Measurements from ENCODE around the gene SGSM1. TPM values are rescaled to one million over a fixed set of nuclear protein-coding genes. Genes with fewer than 3 reads are reported as not detected.

SGSM1 gene
- total and polyA plus RNA-seq, 2 donors from 2014 or later = 3.6 to 4.7 TPM

DNA sequence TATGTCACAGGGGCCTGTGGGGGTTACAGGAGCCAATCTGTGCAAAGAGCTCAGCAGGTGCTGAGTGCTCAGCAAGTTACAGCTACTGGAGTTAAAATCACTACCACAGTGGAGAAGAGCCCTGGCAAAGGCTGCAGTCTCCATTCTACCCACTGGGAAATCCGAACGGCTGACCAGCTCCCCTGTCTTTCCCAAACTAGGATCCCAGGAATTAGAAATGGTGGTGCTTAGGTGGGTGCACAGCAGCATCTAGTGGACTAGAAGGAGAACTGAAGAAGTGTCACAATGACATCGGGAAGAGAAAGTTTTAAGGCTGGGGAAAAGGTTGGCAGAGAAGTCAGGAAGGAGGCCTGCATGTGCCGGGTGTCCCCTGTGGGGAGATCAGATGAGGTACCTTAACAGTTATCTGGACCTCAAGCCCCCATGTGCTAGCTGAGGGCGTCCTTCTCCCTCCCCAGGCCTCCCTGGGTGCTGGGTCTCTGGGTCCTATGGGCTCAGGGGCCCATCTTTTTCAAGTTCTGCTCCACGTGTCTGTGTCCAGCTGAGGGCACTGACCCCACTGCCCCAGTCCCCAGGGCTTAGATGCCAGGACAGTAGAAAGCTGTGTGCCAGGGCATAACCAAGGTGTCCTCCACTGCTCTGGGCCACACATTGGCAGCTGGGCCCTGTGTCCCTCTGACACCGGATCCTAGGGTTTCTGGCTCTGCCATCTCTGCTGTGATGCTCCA lies 33.4 kb upstream of the SGSM1 start:
- no peak overlapping the region for H3K27ac ChIP-seq (ENCODE audit: low read depth in 2 of 2, low read length in 2 of 2)
- H3K27me3 ChIP-seq (ENCODE audit: control insufficient read depth, insufficient read depth, low read length) = no peaks in the 10 kb centered on the region
- FAIRE-seq (no peak), DNase-seq (peak in 4 of 5 donors; percentile 45 to 69 (median 50))
- H3K36me3 ChIP-seq (ENCODE audit: control insufficient read depth in 2 of 3, insufficient read depth in 3 of 3, low read length in 3 of 3) = no peaks in the 10 kb centered on the region
- no peaks in the 10 kb centered on the region for H3K4me1 ChIP-seq (ENCODE audit: control insufficient read depth in 2 of 3, insufficient read depth in 2 of 3, low read depth in 1 of 3, low read length in 3 of 3)
- H3K4me3 ChIP-seq (ENCODE audit: low read length in 3 of 3) = no peak overlapping the region
- TF ChIP-seq, protein P1, sequence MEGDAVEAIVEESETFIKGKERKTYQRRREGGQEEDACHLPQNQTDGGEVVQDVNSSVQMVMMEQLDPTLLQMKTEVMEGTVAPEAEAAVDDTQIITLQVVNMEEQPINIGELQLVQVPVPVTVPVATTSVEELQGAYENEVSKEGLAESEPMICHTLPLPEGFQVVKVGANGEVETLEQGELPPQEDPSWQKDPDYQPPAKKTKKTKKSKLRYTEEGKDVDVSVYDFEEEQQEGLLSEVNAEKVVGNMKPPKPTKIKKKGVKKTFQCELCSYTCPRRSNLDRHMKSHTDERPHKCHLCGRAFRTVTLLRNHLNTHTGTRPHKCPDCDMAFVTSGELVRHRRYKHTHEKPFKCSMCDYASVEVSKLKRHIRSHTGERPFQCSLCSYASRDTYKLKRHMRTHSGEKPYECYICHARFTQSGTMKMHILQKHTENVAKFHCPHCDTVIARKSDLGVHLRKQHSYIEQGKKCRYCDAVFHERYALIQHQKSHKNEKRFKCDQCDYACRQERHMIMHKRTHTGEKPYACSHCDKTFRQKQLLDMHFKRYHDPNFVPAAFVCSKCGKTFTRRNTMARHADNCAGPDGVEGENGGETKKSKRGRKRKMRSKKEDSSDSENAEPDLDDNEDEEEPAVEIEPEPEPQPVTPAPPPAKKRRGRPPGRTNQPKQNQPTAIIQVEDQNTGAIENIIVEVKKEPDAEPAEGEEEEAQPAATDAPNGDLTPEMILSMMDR (IDR thresholded peaks at IDR 0.05; ENCODE audit: borderline replicate concordance, extremely low read depth, insufficient read depth) = peak; percentile 17
- no peaks in the 10 kb centered on the region for H3K9me3 ChIP-seq (ENCODE audit: control insufficient read depth in 2 of 3, insufficient read depth in 1 of 3, low read length in 3 of 3)
- intact Hi-C loops (cut with DNase I) = no loop called here
- H3K9ac ChIP-seq (ENCODE audit: low read length in 3 of 3) = no peak overlapping the region

DNA sequence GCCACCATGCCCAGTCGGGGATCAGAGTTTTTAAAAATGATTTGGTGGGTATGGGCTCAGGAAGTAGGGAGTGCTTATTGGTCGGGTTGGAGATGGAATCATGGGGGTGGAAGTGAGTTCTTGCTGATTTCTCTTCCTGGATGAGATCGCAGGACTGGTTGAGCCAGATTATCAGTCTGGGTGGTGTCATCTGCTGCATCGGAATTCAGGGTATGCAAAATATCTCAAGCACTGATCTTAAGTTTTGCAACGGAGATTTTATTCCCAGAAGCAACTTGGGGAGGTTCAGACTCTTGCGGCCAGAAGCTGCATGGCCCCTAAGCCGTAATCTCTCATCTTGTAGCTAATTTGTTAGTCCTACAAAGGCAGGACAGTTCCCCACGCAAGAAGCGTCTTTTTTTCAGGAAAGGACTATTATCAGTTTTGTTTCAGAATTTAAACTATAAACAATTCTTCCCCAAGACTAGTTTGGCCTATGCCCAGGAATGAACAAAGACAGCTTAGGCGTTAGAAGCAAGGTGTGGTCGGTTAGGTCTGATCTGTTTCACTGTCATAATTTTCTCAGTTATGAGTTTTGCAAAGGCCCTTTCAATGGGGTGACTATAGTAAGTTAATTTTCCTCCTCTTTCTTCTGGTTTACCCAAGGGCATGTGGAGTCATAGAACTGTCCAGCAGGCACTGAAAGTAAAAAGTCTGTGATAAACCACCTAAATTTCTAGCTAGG lies 30.1 kb upstream of the SGSM1 start:
- Histone ChIP-seq H3K4me3 (ENCODE audit: low read length in 3 of 3) (no peak overlapping the region), H3K4me1 (ENCODE audit: control insufficient read depth in 2 of 3, insufficient read depth in 2 of 3, low read depth in 1 of 3, low read length in 3 of 3) (no peaks in the 10 kb centered on the region), H3K27me3 (ENCODE audit: control insufficient read depth, insufficient read depth, low read length) (no peaks in the 10 kb centered on the region), H3K9ac (ENCODE audit: low read length in 3 of 3) (no peak overlapping the region), H3K27ac (ENCODE audit: low read depth in 2 of 2, low read length in 2 of 2) (no peak overlapping the region), H3K36me3 (ENCODE audit: control insufficient read depth in 2 of 3, insufficient read depth in 3 of 3, low read length in 3 of 3) (no peaks in the 10 kb centered on the region), H3K9me3 (ENCODE audit: control insufficient read depth in 2 of 3, insufficient read depth in 1 of 3, low read length in 3 of 3) (no peaks in the 10 kb centered on the region)
- FAIRE-seq (no peak), DNase-seq (no peak)
- TF ChIP-seq, protein P1 (IDR thresholded peaks at IDR 0.05; ENCODE audit: borderline replicate concordance, extremely low read depth, insufficient read depth) = no peak
- intact Hi-C loops (cut with DNase I) = no loop called here

DNA sequence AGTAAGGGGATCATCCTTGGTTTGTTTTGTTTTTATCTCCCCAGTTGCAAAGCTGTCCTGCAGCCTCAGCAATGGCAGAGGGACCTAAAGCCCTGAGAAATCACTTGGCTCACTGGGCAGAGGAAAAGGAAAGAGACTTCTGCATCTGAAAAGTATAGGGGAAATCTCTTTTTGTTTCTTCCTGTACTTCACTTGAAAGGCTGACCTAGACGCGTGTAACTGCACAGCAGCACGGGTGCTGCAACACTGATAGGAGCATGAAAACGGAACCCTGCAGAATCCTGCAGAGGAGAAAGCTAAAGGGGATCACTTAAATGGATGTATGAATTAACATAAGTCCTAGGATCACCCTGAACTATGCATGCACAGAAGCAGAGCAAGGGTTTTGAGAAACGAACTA lies 29.5 kb upstream of the SGSM1 start:
- TF ChIP-seq, protein P1 (IDR thresholded peaks at IDR 0.05; ENCODE audit: borderline replicate concordance, extremely low read depth, insufficient read depth) = no peak
- H3K4me1 ChIP-seq (ENCODE audit: control insufficient read depth in 2 of 3, insufficient read depth in 2 of 3, low read depth in 1 of 3, low read length in 3 of 3) = no peaks in the 10 kb centered on the region
- intact Hi-C loops (cut with DNase I) = no loop called here
- no peak overlapping the region for H3K27ac ChIP-seq (ENCODE audit: low read depth in 2 of 2, low read length in 2 of 2)
- FAIRE-seq (no peak), DNase-seq (no peak)
- H3K36me3 ChIP-seq (ENCODE audit: control insufficient read depth in 2 of 3, insufficient read depth in 3 of 3, low read length in 3 of 3) = no peaks in the 10 kb centered on the region
- H3K27me3 ChIP-seq (ENCODE audit: control insufficient read depth, insufficient read depth, low read length) = no peaks in the 10 kb centered on the region
- no peak overlapping the region for H3K9ac ChIP-seq (ENCODE audit: low read length in 3 of 3)
- H3K9me3 ChIP-seq (ENCODE audit: control insufficient read depth in 2 of 3, insufficient read depth in 1 of 3, low read length in 3 of 3) = no peaks in the 10 kb centered on the region
- no peak overlapping the region for H3K4me3 ChIP-seq (ENCODE audit: low read length in 3 of 3)
